Right ventricle myocardium superior (tissue), 1 donor: Measurements from ENCODE around the gene SRSF8. TPM values are rescaled to one million over a fixed set of nuclear protein-coding genes. Genes with fewer than 3 reads are reported as not detected.
"Not testable (repeated sequence)": the region's sequence is repeated elsewhere in the genome, so short reads cannot be mapped to it uniquely, and the experiment has no call there.

Experiments used
- ATAC-seq: fragments of 200-7000 bp; cut with Tn5 transposase; one replicate; pipeline ENCODE4 v1.9.1; 2020; ENCODE audit warnings: mild to moderate bottlenecking; ENCODE audit not compliant: poor library complexity
- DNase-seq: peaks from one replicate; pipeline ENCODE4 v3.0.0-alpha.2; 2020
- intact Hi-C: fragments of 100-400 bp; cut with DNase I; formaldehyde crosslinking; loops from one replicate; pipeline ENCODE4 v1.11.2; 2022
- total RNA-seq: library from RNA; stranded (reverse); fragmentation: NEBNext Ultra II Directional; extraction: Animal tissue kit (Norgen Biotek cat#: 25700); gene quantifications from one replicate; pipeline ENCODE4 v1.2.1, GENCODE V29; 2021
- donor health status: DM: no; HTN: yes; CAD: no; lungs with severe emphysema.

Gene SRSF8
- total RNA-seq, 1 donor from 2014 or later: 18.2 TPM

GRCh38 chr11:95108671-95109551 is 42.2 kb downstream of the SRSF8 start:
- no peak for DNase-seq
- intact Hi-C loops: no loop called here
- peak; percentile 69 for ATAC-seq

GRCh38 chr11:95111471-95111870 is 44.8 kb downstream of the SRSF8 start:
- DNase-seq, ATAC-seq, intact Hi-C loops: not testable (repeated sequence)

- ATAC-seq (no peak), DNase-seq (no peak)
- intact Hi-C loops: no loop called here
These were observed 45.3 kb downstream of the SRSF8 start for GRCh38 chr11:95111923-95112540.

- intact Hi-C loops: no loop called here
- ATAC-seq (no peak), DNase-seq (no peak)
These were observed 48.9 kb downstream of the SRSF8 start for GRCh38 chr11:95115597-95115996.

- DNase-seq (no peak), ATAC-seq (no peak)
- intact Hi-C loops: no loop called here
These were observed 52.8 kb downstream of the SRSF8 start for GRCh38 chr11:95119361-95120060.

Other genes starting within 250 kb of the SRSF8 start
- 74.8 TPM for gene CWC15, start 93.4 kb upstream of the SRSF8 start, total RNA-seq
- gene KDM4D, start 93.2 kb upstream of the SRSF8 start, total RNA-seq: 0.40 TPM
- gene KDM4E, start 41.7 kb upstream of the SRSF8 start, total RNA-seq: not detected
- gene KDM4F, start 17.5 kb upstream of the SRSF8 start, total RNA-seq: not detected
- 10.4 TPM for gene ENDOD1, start 22.9 kb downstream of the SRSF8 start, total RNA-seq
- gene SESN3, start 164.3 kb downstream of the SRSF8 start, total RNA-seq: 4.8 TPM